ENCODE measurements around the gene PLXDC2. TPM values are rescaled to one million over a fixed set of nuclear protein-coding genes. Genes with fewer than 3 reads are reported as not detected.

Gene PLXDC2
- total RNA-seq, 1 donor from 2014 or later: 12.4 TPM

DNA sequence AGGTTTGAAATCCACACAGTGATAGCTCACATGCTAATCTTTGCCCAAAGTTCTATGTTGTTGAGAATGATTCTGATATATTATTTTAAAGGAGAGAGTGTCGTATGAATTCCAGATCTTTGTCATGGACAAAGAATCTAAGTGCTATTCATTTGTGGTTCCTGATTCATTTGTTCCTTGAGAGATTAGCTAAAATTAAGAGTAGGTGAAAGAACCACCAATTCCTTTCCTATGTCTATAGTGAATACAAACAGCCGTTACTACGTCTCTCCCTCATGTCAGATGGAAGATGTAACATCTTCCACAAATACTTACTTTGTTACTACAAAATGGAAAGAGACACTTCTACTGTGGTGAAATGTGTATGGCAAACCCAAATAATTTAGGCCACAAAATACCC, 3.3 kb upstream of the PLXDC2 start:
- no peak for DNase-seq
- intact Hi-C loops (cut with micrococcal nuclease): no loop called here
- no peak for ATAC-seq

DNA sequence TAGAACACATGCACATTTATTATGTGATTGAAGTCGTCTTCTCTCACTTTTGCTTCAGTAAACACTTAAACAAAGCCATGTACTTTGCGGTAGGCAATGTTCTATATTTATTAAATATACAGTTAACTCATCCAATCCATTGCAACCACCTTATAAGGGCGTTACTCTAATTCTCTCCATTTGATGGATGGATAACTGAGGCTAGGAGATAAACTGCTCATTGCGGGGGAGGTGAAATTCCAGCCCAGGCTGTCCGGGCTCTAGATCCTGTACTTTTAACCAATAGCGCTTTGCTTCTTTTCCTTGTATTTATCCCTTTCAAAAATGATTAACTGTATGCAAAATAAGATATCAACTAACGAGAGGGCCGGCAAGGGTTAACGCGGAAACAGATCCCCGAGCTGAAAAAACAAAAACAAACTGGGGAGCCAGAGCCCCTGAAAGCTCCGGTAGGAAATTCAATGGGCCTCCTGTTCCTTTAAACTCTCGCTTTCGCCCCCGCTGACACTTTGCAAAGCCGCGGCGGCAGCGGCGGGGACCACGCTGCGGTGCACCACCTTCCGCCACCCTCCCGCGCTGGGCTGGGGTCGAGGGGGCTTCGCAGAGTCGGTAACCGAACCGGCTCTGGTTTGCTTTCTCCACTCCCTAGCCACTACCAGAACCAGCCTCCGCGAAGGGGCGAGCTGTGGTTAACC, 1.0 kb upstream of the PLXDC2 start:
- DNase-seq (peak; percentile 45), ATAC-seq (peak; percentile 15)
- intact Hi-C loops (cut with micrococcal nuclease): no loop called here

DNA sequence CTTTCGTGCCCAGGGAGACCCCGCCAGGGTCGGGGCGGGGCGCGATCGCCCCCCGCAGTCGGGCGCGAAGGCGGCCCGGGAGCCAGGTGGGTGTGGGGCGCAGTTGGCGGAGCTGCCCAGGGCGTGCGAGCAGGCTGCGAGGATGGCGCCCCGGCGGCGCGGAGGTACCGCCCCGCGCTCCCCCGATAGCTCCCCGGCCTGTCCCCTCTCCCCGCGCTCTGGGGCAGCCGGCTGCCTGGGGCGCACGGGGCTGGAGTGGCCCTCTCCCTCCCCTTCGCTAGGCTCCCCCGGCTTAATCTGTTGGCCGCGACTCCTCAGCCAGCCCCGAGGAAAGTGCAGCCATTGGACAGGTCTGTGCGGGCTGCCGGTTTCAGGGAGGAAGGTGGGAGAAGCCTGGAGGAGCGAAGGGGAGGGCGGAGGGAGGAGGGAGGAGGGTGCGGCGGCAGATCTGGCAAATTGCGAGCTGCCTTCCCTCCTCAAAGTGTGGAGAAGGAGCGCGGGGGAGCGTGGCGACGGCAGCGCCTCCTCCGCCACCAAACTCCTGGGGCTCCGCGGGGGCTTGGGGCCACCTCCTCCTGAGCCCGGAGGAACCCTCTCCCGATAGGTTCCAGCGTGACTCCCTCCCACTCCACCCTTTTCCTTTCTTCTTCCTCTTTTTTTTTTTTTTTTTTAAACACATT, 361 bp upstream of the PLXDC2 start:
- ATAC-seq (peak; percentile 88), DNase-seq (peak; percentile 82)
- intact Hi-C loops (cut with micrococcal nuclease): no loop called here

DNA sequence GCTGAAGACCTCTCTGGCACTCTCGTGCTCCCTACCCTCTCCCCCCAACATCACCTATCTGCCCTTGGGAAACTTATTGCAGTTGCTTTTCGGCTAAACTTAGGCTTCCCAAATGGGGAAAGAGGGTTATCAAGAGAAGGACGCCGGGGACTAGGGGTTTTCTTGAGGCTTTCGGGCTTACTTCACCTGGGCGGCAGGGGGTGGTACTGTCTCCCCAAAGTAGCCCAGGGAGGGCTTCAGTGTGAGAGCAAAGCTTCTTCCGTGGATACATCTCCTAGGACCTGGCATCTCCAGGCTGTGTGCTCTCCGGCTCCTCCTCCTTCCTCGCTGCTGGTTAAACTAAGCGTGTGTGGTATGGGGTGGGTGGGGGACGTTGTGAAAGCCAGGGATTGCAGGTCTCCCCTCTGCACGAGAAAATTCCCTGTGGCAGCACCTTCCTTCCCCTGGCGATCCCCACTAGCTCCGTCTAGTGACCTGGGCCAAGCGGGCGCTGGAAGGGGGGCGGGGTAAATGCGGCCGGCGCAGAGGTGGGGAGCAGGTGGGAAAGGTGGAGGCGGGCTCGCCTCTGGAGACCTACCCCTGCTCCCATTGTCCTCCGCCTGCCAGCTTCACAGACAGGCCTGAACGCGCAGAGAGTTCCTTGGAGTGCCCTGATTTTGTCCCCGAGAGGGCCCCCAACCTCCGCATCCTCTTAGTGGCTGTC, 1.1 kb downstream of the PLXDC2 start:
- peak; percentile 37 for DNase-seq
- intact Hi-C loops (cut with micrococcal nuclease): no loop called here
- peak; percentile 24 for ATAC-seq

DNA sequence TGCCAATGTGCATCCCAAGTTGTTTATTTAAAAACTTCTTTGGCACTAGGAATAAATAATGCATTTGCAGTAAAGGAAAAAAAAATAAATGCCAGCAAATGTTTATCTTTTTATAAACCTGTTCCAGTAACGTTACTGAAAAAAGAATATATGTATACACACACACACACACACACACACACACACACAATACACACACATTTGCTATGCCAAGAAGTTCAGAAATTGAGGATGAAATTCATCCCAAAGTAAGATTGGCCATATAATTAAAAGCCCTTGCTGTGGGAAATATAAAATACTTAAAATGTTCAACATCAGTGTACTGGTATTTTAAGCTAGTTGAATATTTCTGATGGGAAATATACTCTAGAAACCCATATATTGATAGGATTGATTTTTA, 2.6 kb downstream of the PLXDC2 start:
- intact Hi-C loops (cut with micrococcal nuclease): no loop called here
- ATAC-seq (no peak), DNase-seq (no peak)

DNA sequence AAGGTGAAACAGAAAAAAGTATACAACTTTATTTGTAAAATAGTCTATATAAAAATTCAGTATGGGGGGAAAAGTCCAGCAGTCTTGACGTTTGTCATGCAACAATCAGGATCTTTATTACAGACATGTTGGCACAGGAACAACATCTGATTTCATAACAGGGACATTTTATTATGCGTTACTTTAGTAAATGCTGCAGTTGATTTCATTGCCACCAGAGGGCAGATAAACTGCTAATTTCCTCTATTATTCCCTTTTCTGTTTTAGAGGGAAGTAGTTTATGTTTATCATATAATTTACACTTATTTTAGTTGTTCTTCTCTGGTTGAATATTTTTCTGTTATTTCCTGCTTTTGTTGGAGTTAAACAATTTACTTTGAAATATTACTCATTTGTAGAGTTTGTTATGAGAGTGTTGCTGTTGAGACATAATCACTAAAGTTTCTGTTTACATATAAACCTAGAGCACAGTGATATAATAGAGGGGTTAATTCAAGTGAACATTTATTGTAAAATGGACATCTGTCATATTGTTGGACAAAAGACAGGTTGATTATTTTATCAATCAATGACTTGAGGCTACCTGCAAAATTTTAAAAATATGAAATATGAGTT, 3.3 kb downstream of the PLXDC2 start:
- intact Hi-C loops (cut with micrococcal nuclease): no loop called here
- DNase-seq: no peak
- no peak for ATAC-seq

DNA sequence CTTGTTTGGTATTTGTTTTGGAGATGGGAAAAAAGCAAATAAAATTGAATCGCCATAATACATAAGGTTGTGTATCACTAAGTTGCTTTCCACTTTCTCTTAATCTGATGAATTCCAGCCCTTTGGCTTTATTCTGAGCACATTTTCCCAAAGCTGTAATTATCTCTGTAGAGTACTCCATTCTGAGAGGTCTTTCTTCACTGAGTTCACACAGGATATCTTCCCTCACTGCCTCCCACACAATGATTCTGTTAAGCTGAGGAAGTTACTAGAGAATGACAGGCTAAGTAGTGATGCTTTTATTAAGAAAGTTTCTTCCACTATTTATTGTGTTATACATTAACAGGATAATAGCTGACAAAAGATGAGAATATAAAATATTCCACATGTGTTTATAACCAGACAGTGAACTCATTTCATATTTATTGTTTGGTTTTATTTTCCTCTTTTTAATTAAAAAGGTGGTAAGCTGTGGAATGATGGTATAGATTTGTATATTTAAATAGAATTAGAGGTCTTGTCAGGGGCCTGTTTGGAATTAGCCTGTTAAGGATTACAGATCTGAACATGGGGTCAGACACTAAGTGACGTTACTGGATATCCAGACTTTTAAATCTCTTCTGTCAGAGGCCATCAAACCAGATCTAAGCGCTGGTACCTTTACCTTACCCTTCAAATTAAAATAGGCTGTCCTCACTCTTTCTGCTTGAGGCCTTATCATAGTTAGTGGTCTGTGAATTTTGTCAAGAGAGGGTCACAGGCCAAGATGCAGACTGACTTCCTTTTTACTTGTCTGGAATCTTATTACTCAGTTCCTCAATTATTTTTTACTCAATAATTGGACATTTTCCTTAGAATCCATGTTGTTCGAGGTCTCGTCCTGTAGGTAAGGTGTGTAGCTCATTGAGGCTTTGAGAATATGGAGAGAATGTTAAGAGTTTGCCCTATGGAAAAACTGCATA, 8.4 kb downstream of the PLXDC2 start:
- intact Hi-C loops (cut with micrococcal nuclease): no loop called here
- peak; percentile 52 for ATAC-seq

DNA sequence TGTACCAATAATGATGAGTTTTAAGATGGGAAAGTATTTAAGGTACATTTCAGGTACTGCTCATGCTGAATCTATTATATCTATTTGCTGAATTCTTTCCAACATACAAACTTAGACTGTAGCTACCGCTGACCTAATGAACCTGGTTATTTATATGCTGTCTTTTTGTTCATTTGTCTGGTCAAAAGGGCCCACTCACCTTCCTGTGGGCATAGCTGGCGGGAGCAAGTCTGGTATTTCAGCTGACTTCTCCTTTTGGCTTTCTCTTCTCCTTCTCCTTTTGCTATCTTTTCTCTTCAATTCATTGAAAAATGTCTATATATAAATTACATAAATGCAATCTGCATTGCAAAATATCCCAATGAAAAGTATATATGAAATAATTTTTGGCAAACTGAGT, 9.5 kb downstream of the PLXDC2 start:
- DNase-seq: no peak
- no peak for ATAC-seq
- intact Hi-C loops (cut with micrococcal nuclease): no loop called here

More for the DNA sequence above, 8.4 kb downstream of the PLXDC2 start:
- no peak for DNase-seq

DNA sequence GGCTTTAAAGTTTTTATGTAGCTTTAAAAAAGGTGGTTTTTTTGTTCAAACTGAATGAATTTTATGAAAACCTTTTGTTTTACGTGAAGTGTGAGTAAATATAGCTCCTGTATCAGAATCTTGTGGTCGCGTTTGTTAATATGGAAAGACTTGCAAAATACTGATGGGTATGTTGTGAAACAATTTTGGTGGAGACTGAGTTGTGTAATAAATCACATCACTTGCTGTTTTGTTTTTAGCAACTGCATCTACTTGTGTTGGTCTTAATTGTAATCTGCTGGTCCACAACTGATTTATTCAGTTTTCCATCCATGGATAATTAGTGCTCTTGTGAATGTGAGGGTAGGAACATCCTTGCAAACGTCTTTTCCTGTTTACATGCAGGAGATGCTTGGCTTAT, 10.5 kb downstream of the PLXDC2 start:
- ATAC-seq (peak; percentile 30), DNase-seq (no peak)
- intact Hi-C loops (cut with micrococcal nuclease): no loop called here

DNA sequence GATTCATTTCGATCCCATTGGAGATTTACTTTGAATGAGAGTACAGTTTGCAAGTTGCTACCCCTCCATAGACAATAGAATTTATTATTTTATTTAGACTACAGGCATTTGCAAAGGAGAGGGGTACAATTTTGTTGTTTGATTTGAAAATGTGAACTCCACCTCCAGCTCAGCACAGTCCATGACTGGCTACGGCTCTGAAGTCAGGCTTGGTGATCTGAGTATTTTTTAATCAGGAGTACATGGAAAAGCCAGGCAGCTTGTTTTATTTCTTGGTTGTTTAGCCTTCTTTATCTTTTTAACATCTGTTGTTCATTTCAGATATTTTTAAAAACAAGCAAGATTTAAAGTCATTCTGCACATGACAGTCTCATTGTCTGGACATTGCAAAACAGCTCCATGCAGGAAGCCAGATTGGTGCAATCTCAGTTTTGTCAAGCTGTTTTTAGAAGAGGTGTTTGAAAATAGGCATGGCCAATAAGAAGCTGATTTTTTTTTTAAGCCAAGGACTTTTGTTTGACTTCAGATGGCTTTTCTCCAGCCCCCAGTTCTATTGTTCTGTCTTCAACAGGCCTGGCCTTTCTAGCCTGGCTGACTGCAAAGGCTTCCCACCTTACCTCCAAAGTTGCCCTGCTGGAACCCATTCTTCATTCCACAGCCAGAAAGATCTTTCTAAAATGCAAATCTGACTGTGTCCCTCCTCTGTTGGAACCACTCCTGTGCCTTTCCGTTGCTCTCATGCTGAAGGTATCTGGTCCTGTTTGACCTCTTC, 12.2 kb downstream of the PLXDC2 start:
- DNase-seq (no peak), ATAC-seq (peak; percentile 78)
- intact Hi-C loops (cut with micrococcal nuclease): no loop called here

DNA sequence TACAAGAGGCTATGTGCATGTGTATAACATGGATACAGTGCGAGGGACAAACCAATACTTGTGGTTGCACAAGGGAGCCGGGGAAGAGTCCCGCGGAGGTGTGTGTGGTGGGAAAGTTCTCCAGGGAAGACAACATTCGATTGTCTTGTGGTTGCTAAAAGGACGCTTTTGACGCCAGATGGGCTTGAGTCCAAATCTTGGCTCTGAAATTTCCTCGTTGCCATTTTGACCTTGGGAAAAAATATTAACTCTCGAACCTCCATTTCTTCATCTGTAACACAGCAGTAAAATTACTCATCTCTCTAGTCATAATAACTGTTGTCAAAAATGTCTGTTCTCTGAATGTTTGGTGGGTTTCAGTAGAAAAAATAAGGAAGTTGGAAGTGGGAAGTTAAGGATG, 16.5 kb downstream of the PLXDC2 start:
- ATAC-seq: no peak
- intact Hi-C loops (cut with micrococcal nuclease): no loop called here
- DNase-seq: no peak

DNA sequence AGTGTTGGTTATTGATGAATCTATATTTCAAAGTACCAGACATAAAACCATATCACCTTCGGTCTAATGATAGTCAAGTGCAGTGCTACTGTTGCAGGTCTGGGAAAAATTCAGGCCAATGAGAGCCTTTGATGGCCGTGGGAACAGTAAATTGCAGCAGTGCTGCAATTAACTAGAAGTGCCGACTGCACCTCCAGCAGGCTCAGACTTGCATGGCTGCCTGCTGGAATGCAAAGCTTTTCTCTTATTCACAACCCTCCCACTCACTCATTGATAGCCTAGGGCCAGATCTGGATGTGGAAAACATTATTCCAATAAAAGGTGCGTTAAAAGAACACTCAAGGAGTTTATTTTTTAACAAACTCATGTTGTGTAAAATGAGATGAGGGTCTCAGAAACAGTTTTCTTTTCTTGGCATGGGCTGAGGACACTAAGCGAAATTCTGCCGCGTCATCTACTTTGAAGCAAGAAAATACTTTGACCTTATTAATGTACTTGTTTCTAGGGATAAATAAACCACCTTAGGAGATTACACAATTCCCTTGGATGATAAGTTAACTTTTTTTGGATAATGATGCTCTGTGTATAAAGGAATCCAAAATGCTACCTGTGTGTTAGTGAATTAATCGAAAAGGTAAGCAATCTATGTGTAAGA, 17.1 kb downstream of the PLXDC2 start:
- no peak for DNase-seq
- intact Hi-C loops (cut with micrococcal nuclease): no loop called here
- ATAC-seq: no peak

DNA sequence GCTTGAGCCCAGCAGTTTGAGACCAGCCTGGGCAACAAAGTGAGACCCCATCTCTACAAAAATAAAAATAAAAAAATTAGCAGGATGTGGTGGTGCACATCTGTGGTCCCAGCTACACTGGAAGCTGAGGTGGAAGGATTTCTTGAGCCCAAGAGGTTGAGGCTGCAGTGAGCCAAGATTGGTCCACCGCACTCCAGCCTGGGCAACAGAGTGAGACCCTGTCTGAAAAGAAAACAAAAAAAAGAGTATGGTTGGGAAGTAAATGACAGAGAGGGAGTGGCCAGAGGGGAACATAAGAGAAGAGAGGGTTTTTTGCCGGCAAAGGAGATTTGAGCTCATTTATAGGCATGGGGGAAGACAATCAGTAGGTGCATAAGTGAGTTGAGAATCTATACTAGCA, 19.7 kb downstream of the PLXDC2 start:
- DNase-seq (no peak), ATAC-seq (no peak)
- intact Hi-C loops (cut with micrococcal nuclease): no loop called here

DNA sequence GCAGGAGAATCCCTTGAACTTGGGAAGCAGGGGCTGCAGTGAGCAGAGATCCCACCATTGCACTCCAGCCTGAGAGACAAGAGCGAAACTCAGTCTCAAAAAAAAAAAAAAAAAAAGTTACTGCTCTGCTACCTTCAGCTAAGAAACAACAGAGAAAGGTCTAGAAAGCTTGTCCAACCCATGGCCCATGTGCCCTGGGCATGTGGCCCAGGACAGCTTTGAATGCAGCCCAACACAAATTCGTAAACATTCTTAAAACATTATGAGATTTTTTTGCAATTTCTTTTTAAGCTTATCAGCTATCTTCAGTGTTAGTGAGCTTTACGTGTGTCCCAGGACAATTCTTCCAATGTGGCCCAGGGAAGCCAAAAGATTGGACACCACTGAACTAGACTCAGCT, 22.9 kb downstream of the PLXDC2 start:
- intact Hi-C loops (cut with micrococcal nuclease): no loop called here
- no peak for DNase-seq
- ATAC-seq: peak; percentile 21

DNA sequence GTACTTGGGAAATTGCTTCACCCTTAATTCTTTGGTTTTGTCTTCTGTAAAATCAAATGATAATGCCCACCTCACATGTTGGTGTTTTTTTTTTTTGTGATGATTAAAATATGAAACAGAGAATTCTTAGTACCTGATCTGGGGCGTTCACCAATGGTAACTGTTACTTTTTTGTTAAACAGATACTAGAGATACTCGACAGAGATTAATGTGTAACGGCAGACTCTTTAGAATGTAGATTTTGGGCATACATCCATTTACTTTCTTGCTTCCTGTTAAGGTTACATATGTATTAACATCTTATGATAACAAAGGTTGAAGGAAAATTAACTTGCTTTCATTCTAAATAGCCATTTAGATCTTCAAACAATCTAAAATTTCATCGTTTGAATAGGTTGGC, 23.3 kb downstream of the PLXDC2 start:
- intact Hi-C loops (cut with micrococcal nuclease): no loop called here
- DNase-seq (no peak), ATAC-seq (no peak)

DNA sequence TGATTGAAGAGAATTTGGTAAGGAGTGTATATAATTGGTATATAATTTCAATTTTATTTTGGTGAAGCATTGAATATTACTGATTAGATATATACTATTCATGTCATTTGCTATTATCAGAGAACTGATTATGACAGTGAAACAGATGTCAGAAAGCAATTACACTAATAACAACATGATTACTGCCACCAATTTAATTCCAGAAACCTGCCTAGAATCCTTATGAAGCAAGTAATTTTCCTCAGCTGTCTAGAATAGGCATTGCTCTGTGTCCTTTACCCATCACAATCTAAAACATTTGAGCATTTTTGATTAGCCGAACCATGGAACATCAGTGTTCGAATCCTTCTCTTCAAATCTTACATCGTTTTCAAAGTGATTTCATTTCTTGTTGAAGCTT, 24.5 kb downstream of the PLXDC2 start:
- ATAC-seq (no peak), DNase-seq (no peak)
- intact Hi-C loops (cut with micrococcal nuclease): no loop called here

DNA sequence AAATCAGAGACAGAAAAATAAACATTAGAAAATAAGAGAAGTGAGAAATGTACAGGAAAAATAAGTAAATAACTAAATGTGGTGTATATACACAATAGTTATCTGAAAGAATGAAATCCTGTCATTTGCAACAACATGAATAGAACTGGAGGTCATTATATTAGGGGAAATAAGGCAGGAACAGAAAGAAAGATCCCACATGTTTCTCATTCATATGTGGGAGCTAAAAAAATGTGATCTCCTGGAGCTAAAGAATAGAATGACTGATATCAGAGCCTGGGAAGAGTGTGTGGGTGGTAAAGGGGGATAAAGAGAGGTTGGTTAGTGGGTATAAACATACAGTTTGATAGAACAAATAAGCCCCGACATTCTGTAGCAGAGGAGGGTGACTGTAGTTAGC, 27.3 kb downstream of the PLXDC2 start:
- no peak for ATAC-seq
- intact Hi-C loops (cut with micrococcal nuclease): no loop called here
- no peak for DNase-seq

Measured in left ventricle myocardium superior (tissue), 1 donor.